ENCODE measurements around the gene PLN. TPM values are rescaled to one million over a fixed set of nuclear protein-coding genes. Genes with fewer than 3 reads are reported as not detected.

Gene PLN
- 0.46 TPM for total RNA-seq

GRCh38 chr6:118548136-118548535 lies at the start of gene PLN:
PLN (plus strand) TSS chr6:118548296; CDS start chr6:118558922, 10,626 bp downstream.

Other genes starting within 250 kb of the PLN start
- gene CEP85L, start 103.3 kb downstream of the PLN start, total RNA-seq = 37.1 TPM